RWPE2 (cell line): ENCODE data around the gene NTSR2.
"Not testable (repeated sequence)": the region's sequence is repeated elsewhere in the genome, so short reads cannot be mapped to it uniquely, and the experiment has no call there.

Experiments used
- ATAC-seq: fragments of 200-7000 bp; cut with Tn5 transposase; 3 replicates; pipeline ENCODE4 v1.9.1; 2021; ENCODE audit warnings: low read depth
- DNase-seq: peaks from one replicate; pipeline ENCODE4 v3.0.0-alpha.2; 2020; ENCODE audit warnings: low spot score
- H3K27ac ChIP-seq: fragments of 450-650 bp; 2 replicates; pipeline ENCODE4 v1.5.1; 2017; ENCODE audit warnings: mild to moderate bottlenecking; ENCODE audit not compliant: poor library complexity, severe bottlenecking
- H3K27me3 ChIP-seq: fragments of 250-450 bp; sonication (Bioruptor Pico); 2 replicates; pipeline ENCODE4 v1.5.1; 2021; ENCODE audit warnings: mild to moderate bottlenecking, moderate library complexity; ENCODE audit not compliant: insufficient read depth, poor library complexity, severe bottlenecking
- H3K36me3 ChIP-seq: fragments of 250-450 bp; sonication (Bioruptor Pico); 2 replicates; pipeline ENCODE4 v1.5.1; 2020; ENCODE audit warnings: low read depth, mild to moderate bottlenecking, moderate library complexity
- H3K4me1 ChIP-seq: fragments of 250-450 bp; sonication (Bioruptor Pico); 2 replicates; pipeline ENCODE4 v1.5.1; 2021; ENCODE audit warnings: mild to moderate bottlenecking, moderate library complexity; ENCODE audit not compliant: insufficient read depth, poor library complexity, severe bottlenecking
- H3K4me3 ChIP-seq: fragments of 250-450 bp; sonication (Bioruptor Pico); 2 replicates; pipeline ENCODE4 v1.5.1; 2021; ENCODE audit warnings: mild to moderate bottlenecking, moderate library complexity; ENCODE audit not compliant: severe bottlenecking
- H3K9me3 ChIP-seq: fragments of 250-450 bp; sonication (Bioruptor Pico); 2 replicates; pipeline ENCODE4 v1.5.1; 2021; ENCODE audit warnings: mild to moderate bottlenecking, moderate library complexity; ENCODE audit not compliant: severe bottlenecking
- TF ChIP-seq, protein P1 (sequence below): fragments of 450-650 bp; IDR thresholded peaks from one replicate; pipeline ENCODE4 v1.5.1; 2017; ENCODE audit warnings: mild to moderate bottlenecking, moderate library complexity; ENCODE audit not compliant: poor library complexity, severe bottlenecking

NTSR2 gene

DNA sequence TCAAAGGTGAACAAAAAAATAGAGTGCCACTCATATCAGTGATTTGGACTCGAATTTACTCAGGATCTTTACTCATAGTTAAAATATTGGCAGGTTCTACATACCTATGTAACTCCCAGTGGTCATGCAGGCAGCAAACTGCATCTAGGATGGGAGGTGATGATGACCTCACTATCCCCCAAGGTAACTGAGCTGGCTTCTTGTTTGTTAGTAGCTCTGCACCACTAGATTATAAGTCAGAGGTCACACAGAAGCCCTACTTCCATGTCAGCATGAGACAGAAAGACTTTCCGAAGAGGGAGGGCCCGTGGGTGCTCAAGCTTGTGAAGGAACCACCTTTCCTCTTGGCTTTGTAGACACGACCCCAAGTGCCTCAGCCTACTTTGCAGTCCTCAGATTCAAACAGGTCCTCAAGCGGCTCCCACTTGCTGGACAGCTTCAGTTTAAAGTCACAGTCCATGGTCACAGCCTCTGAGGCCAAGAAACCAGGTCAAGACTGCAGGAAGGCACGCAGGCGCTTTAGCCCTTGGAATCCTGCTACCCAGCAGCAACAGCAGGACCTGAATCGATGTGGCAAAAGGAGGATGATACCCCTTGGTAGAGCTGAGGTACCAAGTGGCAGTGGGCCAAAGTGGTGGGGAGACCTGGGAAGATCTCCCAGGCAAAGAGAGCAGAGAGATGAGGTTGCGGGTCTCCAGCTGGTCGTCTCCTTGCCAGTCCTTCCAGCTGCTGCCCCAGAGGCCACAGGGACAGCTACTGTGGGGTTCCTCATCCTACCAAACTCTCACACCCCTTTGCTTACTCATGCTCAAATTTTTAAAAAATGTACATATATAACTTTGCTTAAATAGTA lies 4.3 kb downstream of the NTSR2 start:
- peaks cover 19% of the 10 kb centered on the region for H3K27me3 ChIP-seq
- H3K27ac ChIP-seq, result no peak overlapping the region
- DNase-seq (no peak), ATAC-seq (no peak)
- H3K4me3 ChIP-seq, result no peak overlapping the region
- H3K4me1 ChIP-seq, result peaks cover 4% of the 10 kb centered on the region
- peaks cover 4% of the 10 kb centered on the region for H3K9me3 ChIP-seq
- TF ChIP-seq, protein P1, sequence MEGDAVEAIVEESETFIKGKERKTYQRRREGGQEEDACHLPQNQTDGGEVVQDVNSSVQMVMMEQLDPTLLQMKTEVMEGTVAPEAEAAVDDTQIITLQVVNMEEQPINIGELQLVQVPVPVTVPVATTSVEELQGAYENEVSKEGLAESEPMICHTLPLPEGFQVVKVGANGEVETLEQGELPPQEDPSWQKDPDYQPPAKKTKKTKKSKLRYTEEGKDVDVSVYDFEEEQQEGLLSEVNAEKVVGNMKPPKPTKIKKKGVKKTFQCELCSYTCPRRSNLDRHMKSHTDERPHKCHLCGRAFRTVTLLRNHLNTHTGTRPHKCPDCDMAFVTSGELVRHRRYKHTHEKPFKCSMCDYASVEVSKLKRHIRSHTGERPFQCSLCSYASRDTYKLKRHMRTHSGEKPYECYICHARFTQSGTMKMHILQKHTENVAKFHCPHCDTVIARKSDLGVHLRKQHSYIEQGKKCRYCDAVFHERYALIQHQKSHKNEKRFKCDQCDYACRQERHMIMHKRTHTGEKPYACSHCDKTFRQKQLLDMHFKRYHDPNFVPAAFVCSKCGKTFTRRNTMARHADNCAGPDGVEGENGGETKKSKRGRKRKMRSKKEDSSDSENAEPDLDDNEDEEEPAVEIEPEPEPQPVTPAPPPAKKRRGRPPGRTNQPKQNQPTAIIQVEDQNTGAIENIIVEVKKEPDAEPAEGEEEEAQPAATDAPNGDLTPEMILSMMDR, result no peak
- H3K36me3 ChIP-seq, result no peaks in the 10 kb centered on the region

DNA sequence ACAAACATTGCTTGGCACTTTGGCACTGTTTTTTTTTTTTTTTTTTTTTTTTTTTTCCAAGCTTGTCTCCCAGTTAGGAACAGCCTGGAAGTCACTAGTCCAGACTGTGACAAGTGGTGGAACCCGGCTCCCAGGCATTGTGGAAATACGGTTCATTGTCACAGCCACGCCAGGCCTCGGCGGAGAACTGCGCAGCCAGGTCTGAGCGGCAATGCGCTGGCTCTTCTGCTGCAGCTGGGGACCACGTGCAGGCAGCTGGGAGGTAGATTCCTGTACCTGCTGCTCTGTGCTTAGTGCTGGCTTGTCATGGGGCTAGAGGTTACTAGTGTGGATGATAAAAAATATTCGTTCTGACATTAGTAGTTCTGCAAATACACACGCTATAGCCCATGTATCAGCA lies 5.0 kb downstream of the NTSR2 start:
- Histone ChIP-seq H3K27ac (no peak overlapping the region), H3K27me3 (peaks cover 14% of the 10 kb centered on the region), H3K4me3 (no peak overlapping the region), H3K9me3 (peaks cover 4% of the 10 kb centered on the region), H3K4me1 (peaks cover 4% of the 10 kb centered on the region), H3K36me3 (no peaks in the 10 kb centered on the region)
- ATAC-seq (no peak), DNase-seq (no peak)
- TF ChIP-seq, protein P1, result no peak

DNA sequence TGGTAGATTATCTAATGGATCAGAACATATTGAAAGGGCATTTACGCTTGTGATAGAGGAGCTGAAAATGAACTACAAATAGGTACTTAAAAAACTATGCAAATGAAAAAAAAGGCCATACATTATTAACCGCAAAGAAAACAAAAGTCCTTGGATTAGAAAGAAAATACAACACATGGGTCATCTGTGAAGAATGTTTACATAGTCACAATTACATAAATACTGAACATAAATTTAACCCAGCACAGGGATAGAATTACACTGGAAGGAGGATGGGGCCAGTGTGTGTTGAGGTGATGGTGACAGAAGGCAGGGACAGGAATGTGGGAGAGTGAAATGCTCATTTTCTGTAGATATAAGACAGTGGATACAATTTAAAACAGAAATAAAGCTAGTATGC lies 6.6 kb downstream of the NTSR2 start:
- ATAC-seq (peak; percentile 85), DNase-seq (no peak)
- H3K9me3 ChIP-seq, result peaks cover 4% of the 10 kb centered on the region
- peaks cover 4% of the 10 kb centered on the region for H3K4me1 ChIP-seq
- peaks cover 8% of the 10 kb centered on the region for H3K27me3 ChIP-seq
- H3K4me3 ChIP-seq, result no peak overlapping the region
- no peaks in the 10 kb centered on the region for H3K36me3 ChIP-seq
- TF ChIP-seq, protein P1, result no peak
- no peak overlapping the region for H3K27ac ChIP-seq

DNA sequence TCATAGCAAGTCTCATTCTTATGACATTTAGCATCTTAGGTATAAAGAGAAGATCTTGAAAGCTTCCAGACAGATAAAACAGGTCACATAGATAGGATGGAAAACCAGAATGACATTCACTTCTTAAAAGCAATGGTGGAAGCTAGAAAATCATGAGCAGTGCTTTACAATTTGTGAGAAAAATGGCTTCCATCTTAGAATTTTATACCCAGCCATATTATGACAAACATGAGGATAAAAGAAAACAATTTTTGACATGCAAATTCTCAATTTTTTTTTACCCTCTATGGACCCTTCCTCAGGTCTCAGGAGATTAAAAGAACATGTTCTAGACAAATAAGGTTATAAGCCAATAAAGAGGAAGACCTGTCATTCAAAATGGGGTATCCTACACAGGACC lies 7.1 kb downstream of the NTSR2 start:
- no peaks in the 10 kb centered on the region for H3K36me3 ChIP-seq
- DNase-seq (no peak), ATAC-seq (no peak)
- no peak overlapping the region for H3K4me3 ChIP-seq
- H3K4me1 ChIP-seq, result peaks cover 4% of the 10 kb centered on the region
- H3K9me3 ChIP-seq, result peaks cover 4% of the 10 kb centered on the region
- no peak overlapping the region for H3K27ac ChIP-seq
- TF ChIP-seq, protein P1, result no peak
- H3K27me3 ChIP-seq, result peaks cover 8% of the 10 kb centered on the region

DNA sequence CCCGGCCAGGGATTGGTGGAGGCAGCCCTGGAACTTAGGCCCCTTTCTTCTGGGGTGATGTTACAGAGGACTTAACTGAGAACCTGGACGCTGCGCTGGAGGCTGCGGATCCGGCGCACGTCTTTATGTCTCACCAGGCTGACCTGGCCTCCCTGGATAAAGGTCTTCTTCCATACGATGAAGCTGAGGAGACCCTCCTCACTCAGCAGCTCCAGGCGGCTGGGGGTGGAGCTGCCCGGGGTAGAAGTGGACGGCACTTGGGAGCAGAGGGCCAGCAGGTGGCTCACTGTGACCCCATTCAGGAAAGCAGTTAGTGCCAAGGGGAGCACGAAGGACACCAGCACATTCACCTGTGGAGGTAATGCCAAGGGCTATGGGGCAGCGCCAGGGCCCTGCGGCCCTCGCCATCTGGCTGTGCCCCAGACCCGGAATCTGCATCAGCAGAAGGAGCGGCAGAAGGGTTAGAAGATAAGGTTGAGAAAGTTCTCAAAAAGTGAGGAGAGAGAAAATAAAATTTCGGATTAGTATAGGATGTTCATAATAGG lies 8.0 kb downstream of the NTSR2 start:
- Histone ChIP-seq H3K36me3 (no peaks in the 10 kb centered on the region), H3K9me3 (peaks cover 4% of the 10 kb centered on the region), H3K27me3 (peaks cover 8% of the 10 kb centered on the region), H3K4me1 (peaks cover 4% of the 10 kb centered on the region), H3K27ac (no peak overlapping the region), H3K4me3 (no peak overlapping the region)
- ATAC-seq, result no peak
- DNase-seq, result no peak
- TF ChIP-seq, protein P1, result no peak

DNA sequence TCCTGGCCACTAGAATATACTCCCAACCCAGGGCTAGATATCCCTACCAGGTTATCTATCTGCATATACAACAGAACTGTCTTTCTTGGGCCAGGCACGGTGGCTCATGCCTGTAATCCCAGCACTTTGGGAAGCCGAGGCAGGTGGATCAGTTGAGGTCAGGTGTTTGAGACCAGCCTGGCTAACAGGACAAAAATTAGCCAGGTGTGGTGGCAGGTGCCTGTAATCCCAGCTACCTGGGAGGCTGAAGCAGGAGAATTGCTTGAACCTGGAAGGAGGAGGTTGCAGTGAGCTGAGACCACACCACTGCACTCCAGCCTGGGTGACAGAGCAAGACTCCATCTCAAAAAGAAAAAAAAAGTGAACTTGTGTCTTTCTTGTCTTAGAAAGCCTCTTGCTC lies 9.6 kb downstream of the NTSR2 start:
- H3K4me3 ChIP-seq, H3K36me3 ChIP-seq, ATAC-seq, DNase-seq, H3K27ac ChIP-seq, H3K9me3 ChIP-seq, H3K4me1 ChIP-seq: not testable (repeated sequence)
- peaks cover 16% of the 10 kb centered on the region for H3K27me3 ChIP-seq
